Stimulated activated memory B cell treated with anti-CD40 and anti-IgM and Interleukin-4, amounts not matched to agents 10 μg/mL and 1 μg/mL and 100 μg/mL, for 72 hours (primary cell): ENCODE measurements around the gene CEPT1.
"Not testable (repeated sequence)": the region's sequence is repeated elsewhere in the genome, so short reads cannot be mapped to it uniquely, and the experiment has no call there.

Source experiments
- ATAC-seq: fragments of 150-1000 bp; cut with Tn5 transposase; 2 replicates; pipeline ENCODE4 v1.10.0; 2021
- H3K27ac Mint-ChIP-seq: one replicate; pipeline ENCODE4 v1.8.0; 2022; ENCODE audit warnings: mild to moderate bottlenecking, mixed read lengths
- H3K27me3 Mint-ChIP-seq: one replicate; pipeline ENCODE4 v1.8.0; 2022; ENCODE audit warnings: mixed read lengths
- H3K36me3 Mint-ChIP-seq: one replicate; pipeline ENCODE4 v1.8.0; 2022; ENCODE audit warnings: mixed read lengths
- H3K4me1 Mint-ChIP-seq: one replicate; pipeline ENCODE4 v1.8.0; 2022; ENCODE audit warnings: mixed read lengths
- H3K4me3 Mint-ChIP-seq: one replicate; pipeline ENCODE4 v1.8.0; 2022; ENCODE audit warnings: mild to moderate bottlenecking, moderate library complexity, mixed read lengths
- H3K9me3 Mint-ChIP-seq: one replicate; pipeline ENCODE4 v1.8.0; 2022; ENCODE audit warnings: mixed read lengths

Gene CEPT1

DNA sequence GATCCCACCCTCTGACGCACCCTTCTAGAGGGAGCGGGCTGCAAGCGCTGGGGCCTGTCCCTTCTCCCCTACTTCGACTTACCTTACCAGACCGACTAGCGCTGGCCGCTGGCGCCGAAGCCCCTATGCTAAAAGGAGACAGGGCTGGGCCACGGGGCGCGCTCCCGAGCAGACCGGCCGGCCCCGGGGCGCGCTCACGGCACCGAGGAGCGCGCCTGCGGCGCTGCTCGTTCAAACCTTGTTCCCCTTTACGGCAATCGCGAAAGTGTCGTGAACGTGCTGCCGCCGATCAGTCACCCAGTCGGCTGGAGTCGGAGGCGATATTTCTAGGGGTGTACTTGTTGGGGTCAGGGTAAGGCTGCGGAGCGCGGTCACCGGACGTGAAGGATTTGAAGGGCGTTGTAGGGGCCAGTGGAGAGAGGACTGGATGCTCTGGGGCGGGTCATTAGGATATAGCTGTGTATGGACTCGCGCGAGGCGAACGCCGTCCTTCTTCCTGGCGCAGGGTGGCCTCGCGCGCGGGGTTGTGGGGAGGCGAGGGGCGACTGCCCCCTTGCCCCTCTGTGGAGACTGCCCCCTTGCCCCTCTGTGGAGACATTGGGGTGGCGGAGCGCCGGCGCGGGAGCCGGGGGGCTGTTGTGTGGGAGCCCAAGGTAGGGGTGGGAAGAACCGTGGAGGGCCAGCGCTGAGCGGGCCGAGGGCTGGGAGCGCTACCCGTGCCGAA, at the start of gene CEPT1, which contains the start of gene DRAM2:
CEPT1 (plus strand) TSS at position 268 of the 724 bp plus-strand sequence. CDS start 7,492 bp downstream, outside the sequence.
DRAM2 (minus strand) TSS at position 138 of the 724 bp plus-strand sequence. CDS start 8,539 bp downstream, outside the sequence.
- peak; percentile 92 for ATAC-seq
- peaks cover 19% of the 10 kb centered on the region for H3K36me3 Mint-ChIP-seq
- H3K27me3 Mint-ChIP-seq: no peaks in the 10 kb centered on the region
- peak within 1 kb of the TSS; percentile 88 for H3K27ac Mint-ChIP-seq
- H3K4me1 Mint-ChIP-seq: peaks cover 56% of the 10 kb centered on the region
- H3K4me3 Mint-ChIP-seq: peak within 1 kb of the TSS; percentile 97
- H3K9me3 Mint-ChIP-seq: no peaks in the 10 kb centered on the region

DNA sequence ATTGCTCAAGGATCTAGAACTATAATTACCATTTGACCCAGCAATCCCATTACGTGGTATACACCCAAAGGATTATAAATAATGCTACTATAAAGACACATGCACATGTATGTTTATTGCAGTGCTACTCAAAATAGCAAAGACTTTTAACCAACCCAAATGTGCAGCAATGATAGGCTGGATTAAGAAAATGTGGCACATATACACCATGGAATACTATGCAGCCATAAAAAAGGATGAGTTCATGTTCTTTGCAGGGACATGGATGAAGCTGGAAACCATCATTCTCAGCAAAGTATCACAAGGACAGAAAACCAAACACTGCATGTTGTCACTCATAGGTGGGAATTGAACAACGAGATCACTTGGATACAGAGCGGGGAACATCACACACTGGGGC, 44.6 kb upstream of the CEPT1 start:
- not testable (repeated sequence) for H3K27ac Mint-ChIP-seq, H3K4me3 Mint-ChIP-seq, H3K27me3 Mint-ChIP-seq, ATAC-seq, H3K4me1 Mint-ChIP-seq
- H3K36me3 Mint-ChIP-seq: peaks cover 51% of the 10 kb centered on the region
- H3K9me3 Mint-ChIP-seq: peaks cover 32% of the 10 kb centered on the region

DNA sequence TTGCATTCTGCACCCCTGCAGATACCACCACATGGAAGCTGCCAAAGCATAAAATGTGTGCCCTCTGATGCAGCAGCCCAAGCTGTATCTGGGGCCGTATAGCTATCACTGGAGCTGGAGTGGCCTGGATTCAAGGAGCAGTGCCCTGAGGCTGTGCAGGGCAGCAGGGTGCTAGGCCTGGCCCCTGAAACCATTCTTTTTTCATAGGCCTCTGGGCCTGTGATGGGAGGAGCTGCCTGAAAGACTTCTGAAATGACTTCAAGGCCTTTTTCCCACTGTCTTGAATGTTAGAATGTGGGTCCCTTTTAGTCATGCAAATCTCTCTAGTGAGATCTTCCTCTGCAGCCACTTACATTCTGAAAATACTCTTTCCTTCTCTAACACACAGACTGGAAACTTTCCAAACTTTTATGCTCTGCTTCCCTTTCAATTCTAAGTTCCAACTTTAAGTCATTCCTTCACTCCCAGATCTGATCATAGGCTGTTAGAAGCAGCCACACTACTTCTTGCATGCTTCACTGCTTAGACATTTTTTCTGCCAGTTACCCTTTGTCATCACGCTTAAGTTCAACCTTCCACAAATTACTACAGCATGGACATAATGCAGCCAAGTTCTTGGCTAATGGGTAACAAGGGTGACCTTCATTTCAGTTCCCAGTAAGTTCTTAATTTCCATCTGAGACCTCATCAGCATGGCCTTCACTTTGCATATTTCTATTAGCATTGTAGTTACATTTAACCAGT, 42.5 kb upstream of the CEPT1 start:
- ATAC-seq: no peak
- Mint-ChIP-seq H3K27ac (no peak overlapping the region), H3K4me1 (no peaks in the 10 kb centered on the region), H3K27me3 (no peaks in the 10 kb centered on the region), H3K4me3 (no peak overlapping the region), H3K9me3 (peaks cover 41% of the 10 kb centered on the region), H3K36me3 (peaks cover 64% of the 10 kb centered on the region)

DNA sequence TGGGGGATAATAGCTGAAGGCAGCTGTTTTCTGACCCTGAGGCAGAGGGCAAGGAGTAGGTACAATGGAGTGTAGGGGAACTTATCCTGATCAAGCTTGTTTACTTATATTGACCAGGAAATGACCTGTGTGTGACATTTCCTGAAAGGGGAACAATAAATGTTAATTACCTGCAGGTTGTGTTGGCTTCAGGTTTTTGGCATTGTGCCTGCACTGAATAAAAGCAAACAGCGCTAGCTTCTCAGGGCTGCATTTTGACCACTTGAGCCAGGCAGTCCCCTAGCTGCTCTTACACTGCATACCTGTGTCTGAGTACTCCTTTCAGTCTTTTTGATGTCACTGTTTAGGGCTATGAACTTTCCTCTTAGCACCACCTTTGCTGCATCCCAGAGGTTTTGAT, 40.7 kb upstream of the CEPT1 start:
- ATAC-seq: no peak
- Mint-ChIP-seq H3K27ac (no peak overlapping the region), H3K4me3 (no peak overlapping the region), H3K9me3 (peaks cover 38% of the 10 kb centered on the region), H3K36me3 (peaks cover 66% of the 10 kb centered on the region), H3K27me3 (no peaks in the 10 kb centered on the region), H3K4me1 (no peaks in the 10 kb centered on the region)

DNA sequence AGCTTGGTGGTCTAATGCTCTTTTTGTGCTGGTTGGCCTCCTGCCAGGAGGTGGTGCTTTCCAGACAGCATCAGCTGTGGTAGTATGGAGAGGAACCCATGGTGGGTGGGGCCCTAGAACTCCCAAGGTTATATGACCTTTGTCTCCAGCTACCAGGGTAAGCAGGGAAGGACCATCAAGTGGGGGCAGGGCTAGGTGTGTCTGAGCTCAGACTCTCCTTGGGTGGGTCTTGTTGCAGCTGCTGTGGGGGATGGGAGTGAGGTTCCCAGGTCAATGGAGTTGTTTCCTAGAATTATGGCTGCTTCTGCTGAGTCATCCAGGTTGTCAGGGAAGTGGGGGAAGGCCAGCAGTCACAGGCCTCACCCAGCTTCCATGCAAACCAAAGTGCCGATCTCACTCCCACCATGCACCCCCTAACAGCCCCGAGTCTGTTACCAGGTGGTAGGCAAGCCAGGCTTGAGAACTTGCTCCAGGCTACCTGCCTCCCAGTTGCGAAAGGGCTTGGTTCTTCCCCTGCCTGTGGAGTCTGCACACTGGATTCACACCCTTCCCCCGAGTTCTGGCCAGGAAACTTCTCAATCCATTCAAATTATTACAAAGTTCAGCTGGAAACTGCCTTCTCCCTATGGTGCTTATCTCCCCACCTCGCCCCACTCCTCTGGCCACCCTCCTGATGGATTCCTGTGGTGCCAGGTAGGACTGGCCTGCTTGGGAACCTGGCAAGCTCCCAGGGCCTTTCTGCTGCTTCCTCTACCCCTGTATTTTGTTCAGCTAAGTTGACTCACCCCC, 38.0 kb upstream of the CEPT1 start:
- Mint-ChIP-seq H3K36me3 (peaks cover 71% of the 10 kb centered on the region), H3K4me3 (no peak overlapping the region), H3K9me3 (peaks cover 33% of the 10 kb centered on the region), H3K4me1 (no peaks in the 10 kb centered on the region), H3K27me3 (no peaks in the 10 kb centered on the region), H3K27ac (no peak overlapping the region)
- ATAC-seq: no peak

DNA sequence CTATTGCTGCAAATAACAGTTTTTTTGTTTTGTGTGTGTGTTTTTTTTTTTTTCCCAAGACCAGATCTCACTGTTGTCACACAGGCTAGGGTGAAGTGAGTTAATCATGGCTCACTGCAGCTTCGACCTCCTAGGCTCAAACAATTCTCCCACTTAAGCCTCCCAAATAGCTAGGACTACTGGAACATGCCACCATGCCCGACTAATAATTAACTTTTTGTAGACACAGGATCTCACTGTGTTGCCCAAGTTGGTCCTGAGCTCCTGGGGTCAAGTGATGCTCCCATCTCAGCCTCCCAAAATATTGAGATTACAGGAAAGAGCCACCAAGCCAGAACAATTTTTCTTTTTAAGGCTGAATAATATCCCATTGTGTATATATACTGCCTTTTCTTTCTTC, 35.0 kb upstream of the CEPT1 start:
- Mint-ChIP-seq H3K27ac (no peak overlapping the region), H3K4me1 (no peaks in the 10 kb centered on the region), H3K4me3 (no peak overlapping the region), H3K36me3 (peaks cover 69% of the 10 kb centered on the region), H3K9me3 (peaks cover 25% of the 10 kb centered on the region), H3K27me3 (no peaks in the 10 kb centered on the region)
- ATAC-seq: no peak

DNA sequence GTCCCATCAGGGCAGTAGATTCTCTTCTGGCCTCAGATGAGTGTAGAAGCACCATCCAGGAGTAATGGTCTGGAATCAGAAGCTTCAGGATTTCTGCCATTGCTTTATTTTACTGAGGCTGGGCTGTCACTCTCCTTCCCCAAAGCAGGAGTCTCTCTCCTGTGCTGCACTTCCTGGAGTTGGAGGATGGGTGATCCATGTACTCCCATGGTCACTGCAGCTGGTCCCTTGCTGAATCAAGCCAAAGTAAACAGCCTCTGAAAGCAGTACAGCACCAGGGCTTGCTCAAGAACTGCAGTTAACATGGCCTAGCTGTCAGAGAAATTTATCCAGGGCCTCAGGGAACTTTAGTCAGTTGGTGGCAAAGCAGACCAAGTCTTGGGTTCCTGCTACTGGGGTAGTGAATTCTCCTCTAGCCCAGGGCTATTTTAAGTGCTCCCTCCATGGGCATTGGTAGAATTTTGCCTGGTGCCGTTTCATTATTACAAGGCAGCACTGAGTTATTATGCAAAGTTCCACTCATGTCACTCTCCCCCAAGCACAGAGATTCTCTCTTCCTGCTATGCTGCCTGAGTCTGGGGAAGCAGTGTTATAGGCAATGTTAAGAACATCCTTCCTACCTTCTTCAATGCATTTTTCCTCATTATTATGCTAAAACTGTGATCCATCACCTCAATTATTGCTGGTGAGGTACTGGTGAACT, 29.7 kb upstream of the CEPT1 start:
- Mint-ChIP-seq H3K36me3 (peaks cover 56% of the 10 kb centered on the region), H3K9me3 (peaks cover 8% of the 10 kb centered on the region), H3K27me3 (no peaks in the 10 kb centered on the region), H3K4me3 (no peak overlapping the region), H3K27ac (no peak overlapping the region), H3K4me1 (peaks cover 11% of the 10 kb centered on the region)
- no peak for ATAC-seq

DNA sequence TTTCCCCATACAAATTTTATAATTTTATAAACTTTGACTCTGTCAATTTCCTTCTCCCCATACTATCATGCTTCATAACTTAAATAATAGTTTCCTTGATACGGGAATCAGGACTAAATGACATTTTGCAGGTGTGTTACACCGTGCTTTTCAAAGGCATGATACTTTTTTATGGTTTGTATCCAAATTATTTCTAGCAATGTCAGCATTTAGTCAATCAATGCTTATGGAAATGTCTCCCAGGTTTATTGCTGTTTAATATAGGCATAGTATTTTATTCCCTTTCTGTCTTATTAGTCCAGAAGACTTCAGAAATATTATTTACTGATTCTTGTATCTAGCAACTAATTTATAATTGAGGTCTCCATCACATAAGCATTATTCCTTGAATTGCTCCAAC, 23.5 kb upstream of the CEPT1 start:
- peaks cover 12% of the 10 kb centered on the region for H3K4me1 Mint-ChIP-seq
- no peaks in the 10 kb centered on the region for H3K9me3 Mint-ChIP-seq
- no peaks in the 10 kb centered on the region for H3K27me3 Mint-ChIP-seq
- peaks cover 49% of the 10 kb centered on the region for H3K36me3 Mint-ChIP-seq
- no peak overlapping the region for H3K27ac Mint-ChIP-seq
- no peak for ATAC-seq
- H3K4me3 Mint-ChIP-seq: no peak overlapping the region

DNA sequence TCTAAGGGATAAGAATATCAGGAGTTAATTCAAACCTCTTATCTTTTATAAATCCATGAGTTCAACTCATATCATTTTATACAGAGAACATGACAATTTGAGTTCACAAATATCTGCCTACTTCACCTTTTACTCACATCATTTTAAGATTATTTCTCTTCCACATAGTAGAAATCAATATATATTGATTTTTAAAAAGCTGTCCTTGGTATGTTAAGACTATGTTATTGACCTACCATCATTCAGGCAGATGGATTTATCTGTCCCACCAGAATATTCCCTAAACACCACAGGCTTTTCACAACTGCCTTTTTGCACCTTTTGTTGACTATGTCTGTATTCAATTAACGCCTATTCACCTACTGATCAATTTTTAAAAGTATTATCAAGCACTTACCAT, 13.7 kb upstream of the CEPT1 start:
- no peaks in the 10 kb centered on the region for H3K27me3 Mint-ChIP-seq
- peaks cover 7% of the 10 kb centered on the region for H3K9me3 Mint-ChIP-seq
- peaks cover 65% of the 10 kb centered on the region for H3K36me3 Mint-ChIP-seq
- ATAC-seq: no peak
- peaks cover 69% of the 10 kb centered on the region for H3K4me1 Mint-ChIP-seq
- peak overlapping the region; percentile 96 for H3K27ac Mint-ChIP-seq
- no peak overlapping the region for H3K4me3 Mint-ChIP-seq

DNA sequence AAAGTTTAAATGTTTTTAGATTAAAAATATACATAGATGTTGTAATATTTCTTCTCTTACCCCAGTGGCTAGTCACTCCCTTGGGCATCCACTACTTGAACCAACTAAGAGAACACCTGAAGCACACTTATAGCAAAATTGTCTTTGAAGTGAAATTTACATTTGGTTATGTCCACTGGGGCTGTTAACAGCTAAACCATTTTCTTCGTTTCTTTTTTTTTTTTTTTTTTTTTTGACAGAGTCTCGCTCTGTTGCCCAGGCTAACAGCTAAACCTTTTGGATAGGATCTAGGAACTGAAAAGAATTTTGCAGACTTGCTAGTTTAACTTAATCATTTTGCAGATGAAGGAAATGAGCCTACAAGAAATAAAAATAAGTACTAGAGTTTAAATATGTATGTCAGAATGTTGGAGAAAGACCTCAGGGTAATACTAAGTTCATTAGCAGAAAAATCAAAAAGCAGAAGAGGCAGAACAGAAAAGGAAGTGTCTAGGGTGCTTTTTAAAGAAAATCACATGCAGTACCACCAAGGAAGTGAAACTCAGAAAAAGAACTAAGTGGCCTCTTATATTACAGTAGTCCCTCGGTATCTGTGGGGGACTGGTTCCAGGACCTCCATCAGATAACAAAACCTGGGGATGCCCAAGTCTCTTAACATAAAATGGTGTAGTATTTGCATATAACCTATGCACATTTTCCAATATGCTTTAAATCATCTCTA, 11.9 kb upstream of the CEPT1 start:
- Mint-ChIP-seq H3K9me3 (peaks cover 7% of the 10 kb centered on the region), H3K27ac (peak overlapping the region; percentile 96), H3K4me3 (peak overlapping the region; percentile 67), H3K36me3 (peaks cover 64% of the 10 kb centered on the region), H3K4me1 (peaks cover 73% of the 10 kb centered on the region), H3K27me3 (no peaks in the 10 kb centered on the region)
- ATAC-seq: peak; percentile 98

DNA sequence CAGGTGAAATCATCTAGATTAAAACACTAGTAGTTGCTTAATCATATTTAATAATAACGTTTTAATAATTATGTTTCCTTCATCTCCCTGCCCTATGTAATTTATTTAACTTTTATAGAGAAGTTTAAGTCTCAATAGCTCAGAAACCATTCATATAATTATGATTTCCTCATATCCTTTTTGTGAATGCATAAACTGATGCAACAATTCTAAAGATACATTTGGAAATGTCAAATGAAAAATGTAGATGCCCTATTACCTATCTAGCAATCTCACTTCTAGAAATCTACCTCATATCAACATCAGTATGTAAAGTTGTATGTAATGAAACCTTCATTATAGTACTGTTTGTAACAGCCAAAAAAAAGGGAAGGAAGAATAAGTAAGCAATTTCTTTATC, 10.6 kb upstream of the CEPT1 start:
- no peaks in the 10 kb centered on the region for H3K27me3 Mint-ChIP-seq
- no peak for ATAC-seq
- H3K4me3 Mint-ChIP-seq: peak overlapping the region; percentile 61
- H3K36me3 Mint-ChIP-seq: peaks cover 62% of the 10 kb centered on the region
- peaks cover 71% of the 10 kb centered on the region for H3K4me1 Mint-ChIP-seq
- H3K9me3 Mint-ChIP-seq: peaks cover 7% of the 10 kb centered on the region
- H3K27ac Mint-ChIP-seq: peak overlapping the region; percentile 96

DNA sequence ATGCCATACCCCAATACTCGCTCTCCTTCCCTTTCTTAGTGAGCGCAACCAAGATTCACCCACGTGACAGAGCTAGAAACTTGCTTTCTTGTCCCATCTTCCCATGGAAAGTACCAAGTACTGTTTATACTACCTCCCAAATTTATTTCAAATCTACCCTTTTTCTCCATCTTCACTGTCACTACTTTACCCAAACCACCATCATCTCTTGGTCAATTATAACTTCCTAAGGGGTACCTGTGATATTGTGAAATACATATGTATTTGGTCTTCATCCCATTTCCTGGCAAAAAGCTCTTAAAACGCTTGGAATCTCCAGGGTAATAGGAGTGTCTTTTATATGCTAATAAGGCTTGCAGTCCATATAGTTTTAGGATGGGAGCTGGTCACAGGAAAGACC, 8.3 kb upstream of the CEPT1 start:
- H3K36me3 Mint-ChIP-seq: peaks cover 63% of the 10 kb centered on the region
- H3K9me3 Mint-ChIP-seq: peaks cover 4% of the 10 kb centered on the region
- ATAC-seq: no peak
- no peaks in the 10 kb centered on the region for H3K27me3 Mint-ChIP-seq
- H3K4me3 Mint-ChIP-seq: no peak overlapping the region
- H3K27ac Mint-ChIP-seq: peak overlapping the region; percentile 96
- peaks cover 82% of the 10 kb centered on the region for H3K4me1 Mint-ChIP-seq

DNA sequence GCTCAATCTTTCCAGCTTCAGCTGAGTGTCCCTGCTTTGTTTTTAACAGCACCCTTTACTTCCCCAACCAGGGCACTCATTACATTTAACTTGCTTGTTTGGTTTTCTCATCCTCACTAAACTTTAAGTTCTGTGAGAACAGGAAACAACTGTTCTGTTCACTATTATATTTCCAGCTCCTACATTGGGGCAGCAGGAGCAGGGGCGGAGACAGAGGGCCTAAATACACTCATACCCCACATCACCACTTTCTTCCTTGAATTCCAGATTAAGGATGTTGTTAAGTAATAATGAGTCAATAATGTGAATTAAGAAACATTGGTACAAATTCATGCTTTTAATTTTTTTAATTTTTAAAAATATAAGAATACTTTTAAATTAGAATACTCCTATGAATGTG, 6.2 kb upstream of the CEPT1 start:
- no peak for ATAC-seq
- H3K4me3 Mint-ChIP-seq: no peak overlapping the region
- H3K9me3 Mint-ChIP-seq: no peaks in the 10 kb centered on the region
- no peaks in the 10 kb centered on the region for H3K27me3 Mint-ChIP-seq
- H3K27ac Mint-ChIP-seq: peak overlapping the region; percentile 96
- peaks cover 72% of the 10 kb centered on the region for H3K4me1 Mint-ChIP-seq
- peaks cover 56% of the 10 kb centered on the region for H3K36me3 Mint-ChIP-seq

DNA sequence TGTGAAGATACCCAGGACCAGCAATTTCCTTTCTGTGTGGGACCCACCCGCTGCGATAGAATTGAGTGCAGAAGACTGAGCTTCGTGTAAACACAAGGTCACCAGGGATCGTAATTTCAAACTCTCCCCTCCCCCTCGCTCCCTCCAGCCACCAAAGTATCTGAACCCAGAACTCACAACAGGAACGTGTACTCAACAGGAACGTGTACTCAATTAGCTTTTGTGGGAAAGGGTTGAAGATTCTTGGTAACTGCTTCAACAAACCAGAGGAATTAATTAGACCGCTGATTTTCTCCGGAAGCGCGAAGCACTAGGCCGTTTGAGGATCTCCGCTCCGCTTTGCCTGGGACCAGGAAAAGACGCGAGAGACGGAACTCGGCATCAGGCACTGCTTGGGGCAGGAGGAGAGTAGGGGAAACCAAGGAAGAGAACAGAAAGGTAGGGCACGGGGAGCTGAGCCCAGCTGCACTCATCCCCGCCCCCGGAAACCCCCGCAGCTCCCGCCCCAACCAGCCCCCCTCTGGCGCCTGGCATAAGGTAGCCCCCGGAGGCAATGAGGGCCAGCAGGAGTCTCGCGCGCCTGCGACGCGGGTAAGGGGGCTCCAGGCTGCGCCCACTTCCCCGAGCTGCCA, 583 bp upstream of the CEPT1 start:
- no peaks in the 10 kb centered on the region for H3K9me3 Mint-ChIP-seq
- H3K27ac Mint-ChIP-seq: peak overlapping the region; percentile 88
- H3K4me1 Mint-ChIP-seq: peaks cover 58% of the 10 kb centered on the region
- no peaks in the 10 kb centered on the region for H3K27me3 Mint-ChIP-seq
- H3K36me3 Mint-ChIP-seq: peaks cover 22% of the 10 kb centered on the region
- ATAC-seq: peak; percentile 81
- peak overlapping the region; percentile 97 for H3K4me3 Mint-ChIP-seq
